PFSK-1 (cell line): ENCODE results near the gene IL17B.

Experiments used
- FOXP2 ChIP-seq: optimal IDR thresholded peaks from 2 replicates; pipeline ENCODE3; 2011; ENCODE audit warnings: borderline replicate concordance, control low read depth, inconsistent platforms; ENCODE audit not compliant: insufficient read depth; ENCODE audit errors: extremely low read length, extremely low read depth
- POLR2AphosphoS5 ChIP-seq: IDR thresholded peaks from 2 replicates; pipeline ENCODE4 v1.6.1; 2012; ENCODE audit warnings: low read depth, mild to moderate bottlenecking, control low read depth, low read length, moderate library complexity
- SIN3A ChIP-seq: IDR thresholded peaks from 2 replicates; pipeline ENCODE4 v1.6.1; 2012; ENCODE audit warnings: mild to moderate bottlenecking, low read length, moderate library complexity, borderline replicate concordance; ENCODE audit not compliant: insufficient read depth
- TAF1 ChIP-seq: IDR thresholded peaks from 2 replicates; pipeline ENCODE4 v1.6.1; 2012; ENCODE audit warnings: low read length, control low read depth, borderline replicate concordance; ENCODE audit not compliant: insufficient read depth
- TF ChIP-seq, protein P1 (sequence below), 2 experiments: IDR thresholded peaks; 2 replicates each; pipeline versions ENCODE4 v1.6.1 to v1.8.0; 2011 to 2012; ENCODE audit warnings: low read depth in 2 of 2, low read length in 2 of 2, control low read depth in 1 of 2, inconsistent platforms in 1 of 2, mild to moderate bottlenecking in 1 of 2, moderate library complexity in 1 of 2; ENCODE audit not compliant: insufficient read depth in 1 of 2

Gene IL17B

DNA sequence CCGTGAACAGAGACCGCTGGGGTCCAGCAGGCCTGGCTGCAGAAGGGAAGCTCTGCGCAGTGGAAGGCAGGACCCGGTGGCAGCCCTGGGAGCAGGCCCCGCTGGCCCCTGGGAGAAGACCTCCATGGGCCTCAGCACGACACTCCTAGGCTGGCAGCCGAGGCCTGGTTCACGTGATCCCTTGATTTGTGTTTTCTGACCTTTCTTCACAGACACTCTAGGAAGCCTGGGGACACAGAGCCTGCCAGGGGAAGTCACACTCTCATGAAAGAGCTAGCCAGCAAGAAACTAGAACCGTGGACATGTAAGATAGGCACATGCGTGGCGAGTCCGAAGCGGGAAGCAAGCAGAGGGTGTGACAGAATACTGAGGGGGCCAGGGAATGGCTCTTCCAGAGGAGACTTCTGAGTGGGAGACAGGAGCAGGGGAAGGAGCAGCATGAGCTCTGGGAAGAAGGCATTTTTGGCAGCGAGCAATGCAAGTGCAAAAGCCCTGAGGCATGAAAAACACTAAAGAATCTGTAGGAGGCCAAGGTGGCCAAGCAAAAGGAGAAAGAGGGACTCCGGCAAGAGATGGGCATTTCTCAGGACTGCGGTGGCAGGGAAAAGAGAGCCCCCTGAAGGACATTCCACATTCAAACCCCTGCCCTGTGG lies 26.6 kb upstream of the IL17B start:
- no peak for TF ChIP-seq POLR2AphosphoS5
- no peak for TF ChIP-seq SIN3A
- no peak for TF ChIP-seq TAF1
- TF ChIP-seq FOXP2, result no peak
- TF ChIP-seq, protein P1, sequence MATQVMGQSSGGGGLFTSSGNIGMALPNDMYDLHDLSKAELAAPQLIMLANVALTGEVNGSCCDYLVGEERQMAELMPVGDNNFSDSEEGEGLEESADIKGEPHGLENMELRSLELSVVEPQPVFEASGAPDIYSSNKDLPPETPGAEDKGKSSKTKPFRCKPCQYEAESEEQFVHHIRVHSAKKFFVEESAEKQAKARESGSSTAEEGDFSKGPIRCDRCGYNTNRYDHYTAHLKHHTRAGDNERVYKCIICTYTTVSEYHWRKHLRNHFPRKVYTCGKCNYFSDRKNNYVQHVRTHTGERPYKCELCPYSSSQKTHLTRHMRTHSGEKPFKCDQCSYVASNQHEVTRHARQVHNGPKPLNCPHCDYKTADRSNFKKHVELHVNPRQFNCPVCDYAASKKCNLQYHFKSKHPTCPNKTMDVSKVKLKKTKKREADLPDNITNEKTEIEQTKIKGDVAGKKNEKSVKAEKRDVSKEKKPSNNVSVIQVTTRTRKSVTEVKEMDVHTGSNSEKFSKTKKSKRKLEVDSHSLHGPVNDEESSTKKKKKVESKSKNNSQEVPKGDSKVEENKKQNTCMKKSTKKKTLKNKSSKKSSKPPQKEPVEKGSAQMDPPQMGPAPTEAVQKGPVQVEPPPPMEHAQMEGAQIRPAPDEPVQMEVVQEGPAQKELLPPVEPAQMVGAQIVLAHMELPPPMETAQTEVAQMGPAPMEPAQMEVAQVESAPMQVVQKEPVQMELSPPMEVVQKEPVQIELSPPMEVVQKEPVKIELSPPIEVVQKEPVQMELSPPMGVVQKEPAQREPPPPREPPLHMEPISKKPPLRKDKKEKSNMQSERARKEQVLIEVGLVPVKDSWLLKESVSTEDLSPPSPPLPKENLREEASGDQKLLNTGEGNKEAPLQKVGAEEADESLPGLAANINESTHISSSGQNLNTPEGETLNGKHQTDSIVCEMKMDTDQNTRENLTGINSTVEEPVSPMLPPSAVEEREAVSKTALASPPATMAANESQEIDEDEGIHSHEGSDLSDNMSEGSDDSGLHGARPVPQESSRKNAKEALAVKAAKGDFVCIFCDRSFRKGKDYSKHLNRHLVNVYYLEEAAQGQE (IDR thresholded peaks at IDR 0.05; ENCODE audit: insufficient read depth in 1 of 2, low read depth in 2 of 2, low read length in 2 of 2), result no peak

DNA sequence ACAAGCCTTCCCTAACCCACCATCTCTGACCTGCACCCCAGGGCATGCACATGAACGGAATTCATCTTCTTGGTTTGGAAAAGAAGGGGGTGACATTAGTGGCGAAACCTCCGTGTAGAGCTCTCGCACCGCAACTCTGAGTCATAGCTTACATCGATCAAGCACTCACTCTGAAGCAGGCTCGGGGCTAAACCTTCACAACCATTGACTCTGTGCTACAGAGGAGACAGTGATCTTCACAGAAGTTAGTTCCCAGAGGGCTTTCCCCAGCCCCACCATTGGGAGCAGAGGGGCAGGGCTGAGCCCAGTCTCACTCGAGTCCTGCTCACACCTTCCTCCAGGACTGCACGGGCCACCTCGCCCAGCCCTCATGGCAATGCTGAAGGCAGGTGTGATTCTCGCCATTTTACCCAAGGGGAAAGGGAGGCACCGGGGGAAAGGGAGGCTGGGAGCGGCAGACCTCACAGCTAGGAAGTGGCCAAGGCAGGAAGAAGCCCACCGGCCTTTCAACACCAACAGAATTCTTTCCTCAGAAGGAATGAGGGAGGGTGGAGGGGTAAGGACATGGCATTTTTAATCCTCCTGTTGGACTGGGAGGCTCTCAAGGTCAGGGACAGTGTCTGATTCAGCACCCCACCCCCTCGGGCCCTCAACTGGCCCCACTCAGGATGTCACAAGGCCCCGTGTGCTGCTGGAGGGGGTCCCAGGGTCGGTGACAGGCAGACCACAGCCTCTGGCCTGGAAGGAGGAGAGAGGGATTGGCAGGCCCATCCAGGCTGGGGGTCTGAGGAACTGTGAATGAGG lies 25.9 kb upstream of the IL17B start:
- TF ChIP-seq, protein P1 (IDR thresholded peaks at IDR 0.05; ENCODE audit: insufficient read depth in 1 of 2, low read depth in 2 of 2, low read length in 2 of 2), result no peak
- TF ChIP-seq TAF1 (no peak), POLR2AphosphoS5 (no peak), SIN3A (no peak), FOXP2 (no peak)

DNA sequence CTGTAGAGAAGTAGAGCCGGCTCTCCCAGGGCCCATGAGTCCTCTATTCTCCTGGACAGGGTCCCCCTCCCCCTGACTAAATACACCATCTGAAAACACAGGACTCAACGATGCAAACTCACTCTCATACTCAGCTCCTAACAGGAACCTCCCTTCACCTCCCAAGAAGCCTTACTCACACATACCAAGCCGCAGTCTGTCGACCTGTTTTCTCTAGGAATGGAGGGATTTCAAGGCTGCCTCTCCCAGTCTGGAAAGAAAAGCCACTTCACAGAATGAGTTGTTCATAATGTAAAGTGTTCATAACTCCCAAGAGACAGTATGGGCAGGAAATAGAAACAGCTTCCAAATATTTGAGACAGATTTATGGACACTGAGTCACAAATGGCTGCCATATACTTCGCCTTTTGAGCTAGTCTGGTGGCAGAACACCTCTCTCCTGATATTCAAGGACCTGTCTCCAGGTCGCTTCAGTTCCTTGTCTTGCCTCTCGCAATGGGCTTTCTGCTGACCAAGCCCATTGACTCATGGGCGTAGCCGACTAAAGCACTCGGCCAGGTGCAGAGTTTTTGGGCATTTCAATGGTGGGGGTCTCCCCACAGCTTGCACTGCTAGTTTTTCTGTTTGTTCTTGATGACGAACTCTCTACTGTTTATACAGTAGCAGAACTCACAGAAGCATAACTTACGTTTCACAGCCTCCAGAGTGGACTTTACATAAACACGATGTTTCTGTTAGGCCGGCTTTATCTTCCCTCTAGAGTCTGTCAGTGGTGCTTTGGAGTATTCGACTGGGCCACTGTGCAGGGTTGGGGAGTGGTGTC lies 25.0 kb upstream of the IL17B start:
- no peak for TF ChIP-seq POLR2AphosphoS5
- no peak for TF ChIP-seq FOXP2
- TF ChIP-seq TAF1, result no peak
- TF ChIP-seq, protein P1 (IDR thresholded peaks at IDR 0.05; ENCODE audit: insufficient read depth in 1 of 2, low read depth in 2 of 2, low read length in 2 of 2), result no peak
- TF ChIP-seq SIN3A, result no peak

DNA sequence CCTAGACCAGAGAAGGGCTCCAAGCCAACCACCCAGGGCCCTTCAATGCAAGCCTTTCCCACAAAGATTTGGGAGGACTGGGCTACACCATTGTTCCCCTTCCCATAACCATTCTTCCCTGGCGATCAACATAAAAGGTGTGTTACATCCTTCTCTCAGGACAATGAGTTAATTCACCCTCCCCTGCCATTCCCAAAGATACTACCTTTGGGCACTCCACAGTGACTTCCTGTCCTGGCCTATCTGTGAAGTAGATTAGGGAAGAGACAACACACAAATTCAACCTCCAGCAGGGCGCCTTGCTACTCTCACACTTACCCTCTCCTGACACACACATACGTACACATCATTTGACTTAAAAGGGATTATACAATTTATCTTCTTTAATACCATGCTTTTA lies 23.2 kb upstream of the IL17B start:
- TF ChIP-seq SIN3A (no peak), POLR2AphosphoS5 (no peak), FOXP2 (no peak), TAF1 (no peak)
- TF ChIP-seq, protein P1 (IDR thresholded peaks at IDR 0.05; ENCODE audit: insufficient read depth in 1 of 2, low read depth in 2 of 2, low read length in 2 of 2), result no peak
